Right atrium auricular region (tissue), 2 donors: ENCODE results near the gene ANTXRL. TPM values are rescaled to one million over a fixed set of nuclear protein-coding genes. Genes with fewer than 3 reads are reported as not detected.
"Not testable (repeated sequence)": the region's sequence is repeated elsewhere in the genome, so short reads cannot be mapped to it uniquely, and the experiment has no call there.

Experiments
- DNase-seq: peaks from one replicate; pipeline ENCODE4 v3.0.0-alpha.2; 2019; ENCODE audit warnings: low spot score
- H3K27ac ChIP-seq, 2 donors: fragments of 200-600 bp; sonication (generic); 1 replicate in 1 of 2; 2 replicates in 1 of 2; pipeline ENCODE4 v1.5.1; 2016 to 2019
- H3K27me3 ChIP-seq, 2 donors: fragments of 200-600 bp; sonication (generic); one replicate each; pipeline versions ENCODE4 v1.5.1 to v1.6.0; 2017 to 2019
- H3K36me3 ChIP-seq: fragments of 200-600 bp; sonication (generic); one replicate; pipeline ENCODE4 v1.5.1; 2016
- H3K4me1 ChIP-seq, 2 donors: fragments of 200-600 bp; sonication (generic); one replicate each; pipeline versions ENCODE4 v1.5.1 to v1.6.0; 2017 to 2019
- H3K4me3 ChIP-seq, 2 donors: fragments of 200-600 bp; sonication (generic); 1 replicate in 1 of 2; 2 replicates in 1 of 2; pipeline ENCODE4 v1.5.1; 2017 to 2019; ENCODE audit warnings: mild to moderate bottlenecking in 1 of 2, moderate library complexity in 1 of 2
- H3K9me3 ChIP-seq, 2 donors: fragments of 200-600 bp; sonication (generic); one replicate each; pipeline ENCODE4 v1.5.1; 2019
- total RNA-seq, 2 donors: library from RNA; depleted of rRNA; stranded (reverse); fragments of >200 nt; gene quantifications; one replicate each; pipeline ENCODE4 v1.1.0, GENCODE V29; 2016
- TF ChIP-seq, protein P1 (sequence below), 2 donors: fragments of 200-600 bp; sonication (generic); IDR thresholded peaks; one replicate each; pipeline ENCODE4 v1.5.1; 2019; ENCODE audit warnings: antibody characterized with exemption in 2 of 2

The ANTXRL gene
- total RNA-seq, 2 donors from 2014 or later = not detected

DNA sequence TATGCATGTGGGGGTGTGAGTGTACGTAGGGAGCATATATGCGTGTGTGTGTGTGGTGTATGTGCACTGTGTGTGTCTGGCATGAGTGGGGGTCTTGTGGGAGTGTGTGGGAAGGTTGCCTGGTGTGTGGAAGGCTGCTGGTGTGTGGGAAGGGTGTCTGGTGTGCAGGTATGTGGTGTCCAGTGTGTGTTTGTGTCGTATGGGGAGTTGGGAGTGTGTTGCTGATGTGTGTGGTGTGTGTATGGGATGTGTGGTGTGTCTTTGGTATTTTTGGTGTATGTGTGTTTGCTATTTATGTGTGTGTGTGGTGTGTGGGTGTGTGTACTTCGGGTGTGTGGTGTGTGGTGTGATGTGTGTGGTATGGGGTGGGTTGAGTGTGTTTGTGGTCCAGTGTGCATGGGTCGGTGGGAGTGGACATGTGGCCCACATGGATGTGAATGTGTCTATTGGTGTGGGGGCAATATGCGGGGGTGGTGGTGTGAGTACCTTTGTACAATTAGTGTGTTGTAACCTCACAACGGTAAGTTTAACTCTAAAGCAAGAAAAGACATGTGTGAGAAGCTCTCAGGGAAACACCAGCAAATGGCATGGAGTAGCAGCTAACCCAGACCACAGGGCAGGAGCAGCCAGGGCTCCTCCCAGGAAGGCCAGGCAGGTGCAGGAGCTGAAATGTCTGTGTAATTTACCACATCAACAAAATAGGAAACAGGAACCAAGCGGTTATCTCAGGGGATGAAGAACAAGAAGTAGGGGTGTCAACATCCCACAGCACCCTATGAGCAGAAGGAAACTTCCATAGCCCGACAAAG is 11.9 kb downstream of the ANTXRL start:
- H3K27me3 ChIP-seq = no peaks in the 10 kb centered on the region
- TF ChIP-seq, protein P1, sequence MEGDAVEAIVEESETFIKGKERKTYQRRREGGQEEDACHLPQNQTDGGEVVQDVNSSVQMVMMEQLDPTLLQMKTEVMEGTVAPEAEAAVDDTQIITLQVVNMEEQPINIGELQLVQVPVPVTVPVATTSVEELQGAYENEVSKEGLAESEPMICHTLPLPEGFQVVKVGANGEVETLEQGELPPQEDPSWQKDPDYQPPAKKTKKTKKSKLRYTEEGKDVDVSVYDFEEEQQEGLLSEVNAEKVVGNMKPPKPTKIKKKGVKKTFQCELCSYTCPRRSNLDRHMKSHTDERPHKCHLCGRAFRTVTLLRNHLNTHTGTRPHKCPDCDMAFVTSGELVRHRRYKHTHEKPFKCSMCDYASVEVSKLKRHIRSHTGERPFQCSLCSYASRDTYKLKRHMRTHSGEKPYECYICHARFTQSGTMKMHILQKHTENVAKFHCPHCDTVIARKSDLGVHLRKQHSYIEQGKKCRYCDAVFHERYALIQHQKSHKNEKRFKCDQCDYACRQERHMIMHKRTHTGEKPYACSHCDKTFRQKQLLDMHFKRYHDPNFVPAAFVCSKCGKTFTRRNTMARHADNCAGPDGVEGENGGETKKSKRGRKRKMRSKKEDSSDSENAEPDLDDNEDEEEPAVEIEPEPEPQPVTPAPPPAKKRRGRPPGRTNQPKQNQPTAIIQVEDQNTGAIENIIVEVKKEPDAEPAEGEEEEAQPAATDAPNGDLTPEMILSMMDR (IDR thresholded peaks at IDR 0.05) = no peak
- DNase-seq = no peak
- no peaks in the 10 kb centered on the region for H3K9me3 ChIP-seq
- H3K36me3 ChIP-seq = no peaks in the 10 kb centered on the region
- H3K27ac ChIP-seq = peak overlapping the region in 1 of 2 donors; percentile 29
- no peak overlapping the region for H3K4me3 ChIP-seq
- no peaks in the 10 kb centered on the region for H3K4me1 ChIP-seq

DNA sequence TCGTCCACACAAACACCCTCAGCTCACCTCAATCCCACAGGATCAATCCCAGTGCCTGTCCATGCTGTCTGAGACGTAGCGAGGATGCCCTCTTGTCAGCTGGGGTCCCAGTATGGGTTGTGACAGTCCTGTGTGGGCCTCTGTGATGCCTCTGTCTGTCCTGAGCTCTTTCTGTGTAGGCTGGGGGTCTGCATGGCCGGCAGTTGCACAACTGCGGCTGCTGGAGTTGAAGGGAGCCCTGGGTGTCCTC is 12.4 kb downstream of the ANTXRL start:
- Histone ChIP-seq H3K27ac (peak overlapping the region in 1 of 2 donors; percentile 29), H3K9me3 (no peaks in the 10 kb centered on the region), H3K27me3 (no peaks in the 10 kb centered on the region), H3K36me3 (no peaks in the 10 kb centered on the region), H3K4me1 (no peaks in the 10 kb centered on the region), H3K4me3 (no peak overlapping the region)
- TF ChIP-seq, protein P1 (IDR thresholded peaks at IDR 0.05) = no peak
- peak; percentile 30 for DNase-seq

- no peak overlapping the region for H3K4me3 ChIP-seq
- H3K36me3 ChIP-seq = no peaks in the 10 kb centered on the region
- H3K9me3 ChIP-seq = no peaks in the 10 kb centered on the region
- peak; percentile 53 for DNase-seq
- peak overlapping the region in 1 of 2 donors; percentile 29 for H3K27ac ChIP-seq
- no peaks in the 10 kb centered on the region for H3K27me3 ChIP-seq
- H3K4me1 ChIP-seq = no peaks in the 10 kb centered on the region
- TF ChIP-seq, protein P1 (IDR thresholded peaks at IDR 0.05) = no peak
Measured at GRCh38 chr10:46299536-46300369, 13.0 kb downstream of the ANTXRL start.

DNA sequence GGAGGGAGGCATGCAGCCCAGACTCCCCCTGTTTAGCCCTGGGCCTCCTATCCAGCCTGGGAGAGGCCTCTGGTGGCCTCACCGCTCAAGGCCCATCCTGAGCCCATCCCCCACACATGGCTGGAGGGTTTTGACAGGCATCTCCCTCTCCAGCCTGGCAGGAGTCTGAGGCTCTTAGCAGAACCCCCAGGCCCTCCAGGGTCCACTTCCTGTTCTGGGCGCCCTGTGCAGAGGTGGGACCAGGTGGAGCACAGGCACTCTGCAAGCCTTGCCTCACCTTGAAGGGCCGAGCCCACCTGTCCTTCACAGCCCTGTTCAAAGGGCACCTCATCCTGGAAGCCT is 13.5 kb downstream of the ANTXRL start:
- H3K27ac ChIP-seq, H3K9me3 ChIP-seq, H3K4me1 ChIP-seq, H3K36me3 ChIP-seq, H3K4me3 ChIP-seq, H3K27me3 ChIP-seq: not testable (repeated sequence)
- peak; percentile 38 for DNase-seq

DNA sequence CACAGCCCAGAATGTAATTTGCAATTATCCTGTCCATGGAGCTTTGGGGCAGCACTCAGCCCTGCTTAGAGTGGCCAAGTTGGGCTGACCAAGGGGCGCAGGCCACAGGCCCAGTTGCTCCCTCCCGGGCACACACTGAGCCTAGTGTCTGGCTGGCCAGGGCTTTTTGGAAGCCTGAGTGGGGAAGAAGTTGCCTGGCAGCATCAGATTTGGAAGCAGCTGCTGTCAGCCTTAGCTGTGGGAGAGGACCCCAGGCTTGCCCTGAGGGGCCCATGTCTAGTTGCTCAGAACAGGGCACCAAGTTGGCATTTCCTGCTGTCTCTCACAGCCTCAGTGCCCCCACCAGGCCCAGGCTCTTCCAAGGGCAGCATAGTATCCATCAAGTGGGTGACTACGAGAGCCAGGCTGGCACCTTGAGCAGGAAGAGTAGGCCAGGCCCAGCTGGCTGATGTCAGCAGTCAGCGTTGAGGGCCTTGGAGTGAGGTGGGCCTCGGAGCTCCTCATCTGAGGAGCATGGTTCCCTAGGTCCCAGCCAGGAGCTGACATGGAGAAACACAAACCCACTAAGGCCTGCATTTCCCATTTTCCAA is 14.4 kb downstream of the ANTXRL start:
- no peaks in the 10 kb centered on the region for H3K4me1 ChIP-seq
- no peaks in the 10 kb centered on the region for H3K27me3 ChIP-seq
- no peaks in the 10 kb centered on the region for H3K9me3 ChIP-seq
- TF ChIP-seq, protein P1 (IDR thresholded peaks at IDR 0.05) = no peak
- H3K27ac ChIP-seq = no peak overlapping the region
- DNase-seq = peak; percentile 51
- no peak overlapping the region for H3K4me3 ChIP-seq
- no peaks in the 10 kb centered on the region for H3K36me3 ChIP-seq
